GM23248 (cell line): ENCODE results near the gene IQCB1. TPM values are rescaled to one million over a fixed set of nuclear protein-coding genes. Genes with fewer than 3 reads are reported as not detected.

Experiments
- DNase-seq: peaks from one replicate; pipeline ENCODE4 v3.0.0-alpha.2; 2015
- H2AFZ ChIP-seq: fragments of 200-600 bp; sonication (generic); 2 replicates; pipeline ENCODE4 v1.6.1; 2016; ENCODE audit warnings: antibody characterized with exemption
- H3F3A ChIP-seq: fragments of 200-600 bp; sonication (generic); 2 replicates; pipeline ENCODE4 v1.6.1; 2016; ENCODE audit warnings: mild to moderate bottlenecking, antibody characterized with exemption, mixed run types; ENCODE audit not compliant: insufficient read depth
- H3K27ac ChIP-seq: fragments of 200-600 bp; sonication (generic); 2 replicates; pipeline ENCODE4 v1.5.1; 2016; ENCODE audit warnings: mild to moderate bottlenecking
- H3K27me3 ChIP-seq: fragments of 200-600 bp; sonication (generic); replicated peaks from 2 replicates; pipeline ENCODE4 v1.6.1; 2016; ENCODE audit warnings: mild to moderate bottlenecking; ENCODE audit not compliant: insufficient read depth
- H3K36me3 ChIP-seq: fragments of 200-600 bp; sonication (generic); 2 replicates; pipeline ENCODE4 v1.6.1; 2016; ENCODE audit warnings: low read depth, mild to moderate bottlenecking
- H3K4me1 ChIP-seq: fragments of 200-600 bp; sonication (generic); 2 replicates; pipeline ENCODE4 v1.6.1; 2016; ENCODE audit warnings: mild to moderate bottlenecking; ENCODE audit not compliant: insufficient read depth
- H3K4me2 ChIP-seq: fragments of 200-600 bp; sonication (generic); one replicate; pipeline ENCODE4 v1.6.1; 2016; ENCODE audit warnings: mild to moderate bottlenecking; ENCODE audit not compliant: unreplicated experiment
- H3K4me3 ChIP-seq: fragments of 200-600 bp; sonication (generic); 2 replicates; pipeline ENCODE4 v1.5.1; 2016; ENCODE audit warnings: mild to moderate bottlenecking
- H3K79me2 ChIP-seq: fragments of 200-600 bp; sonication (generic); 2 replicates; pipeline ENCODE4 v1.6.1; 2016; ENCODE audit warnings: mild to moderate bottlenecking; ENCODE audit not compliant: insufficient read depth
- H3K9ac ChIP-seq: fragments of 200-600 bp; sonication (generic); 2 replicates; pipeline ENCODE4 v1.6.1; 2016; ENCODE audit warnings: mild to moderate bottlenecking
- H3K9me2 ChIP-seq: fragments of 200-600 bp; sonication (generic); 2 replicates; pipeline ENCODE4 v1.6.1; 2016; ENCODE audit warnings: mixed run types, mild to moderate bottlenecking, moderate library complexity; ENCODE audit not compliant: insufficient read depth
- H3K9me3 ChIP-seq: fragments of 200-600 bp; sonication (generic); one replicate; pipeline ENCODE4 v1.6.1; 2017; ENCODE audit warnings: low read depth
- H4K20me1 ChIP-seq: fragments of 200-600 bp; sonication (generic); 2 replicates; pipeline ENCODE4 v1.6.0; 2016; ENCODE audit not compliant: insufficient read depth
- EZH2 ChIP-seq: fragments of 200-600 bp; sonication (generic); IDR thresholded peaks from 2 replicates; pipeline ENCODE4 v1.6.1; 2018; ENCODE audit warnings: antibody characterized with exemption, mild to moderate bottlenecking; ENCODE audit not compliant: insufficient read depth, poor library complexity, severe bottlenecking
- EZH2phosphoT487 ChIP-seq: fragments of 200-600 bp; sonication (generic); IDR thresholded peaks from 2 replicates; pipeline ENCODE4 v1.6.1; 2018; ENCODE audit warnings: antibody characterized with exemption, moderate library complexity, mild to moderate bottlenecking, low read depth; ENCODE audit not compliant: insufficient read depth
- WGBS, 2 experiments: methylation state at CpG; one replicate each; pipeline ENCODE4 v1.1.6; 2015 to 2017; ENCODE audit warnings: low lambda C conversion rate in 2 of 2, low coverage in 1 of 2; ENCODE audit errors: missing lambda C conversion rate in 2 of 2; 5-methylcytosine and 5-hydroxymethylcytosine counted together
- in situ Hi-C: fragments of 300-500 bp; cut with MboI; formaldehyde crosslinking; loops from 2 replicates; pipeline ENCODE4 v1.15.0; 2020
- polyA plus RNA-seq: library from polyadenylated mRNA; unstranded; fragments of >200 nt; fragmentation: Nextera tagmentation; extraction: Ambion mirVana; gene quantifications from 2 replicates; pipeline ENCODE4 v1.2.1, GENCODE V29; 2016
- total RNA-seq: library from RNA; depleted of rRNA; stranded (reverse); fragments of >200 nt; shearing (Covaris generic); gene quantifications from 2 replicates; pipeline ENCODE4 v1.2.3, GENCODE V29; 2014

Gene IQCB1
- total and polyA plus RNA-seq, 2 experiments from 2014 or later = 9.5 to 10.2 TPM

GRCh38 chr3:121768452-121768851 lies 66.4 kb downstream of the IQCB1 start:
- no peak overlapping the region for H3K4me3 ChIP-seq
- H3F3A ChIP-seq = no peaks in the 10 kb centered on the region
- no peak for DNase-seq
- H3K4me2 ChIP-seq = no peak overlapping the region
- H3K27ac ChIP-seq = no peak overlapping the region
- no peaks in the 10 kb centered on the region for H3K79me2 ChIP-seq
- H3K9me2 ChIP-seq = no peaks in the 10 kb centered on the region
- WGBS, 2 experiments = 93 to 98% methylated on average over 2 of the region's 2 CpGs
- no peak overlapping the region for H2AFZ ChIP-seq
- in situ Hi-C loops = no loop called here
- no peaks in the 10 kb centered on the region for H4K20me1 ChIP-seq
- H3K9ac ChIP-seq = no peak overlapping the region
- TF ChIP-seq EZH2phosphoT487 (no peak), EZH2 (no peak)
- H3K4me1 ChIP-seq = no peaks in the 10 kb centered on the region
- H3K27me3 ChIP-seq = no peaks in the 10 kb centered on the region
- no peaks in the 10 kb centered on the region for H3K9me3 ChIP-seq
- peaks cover 13% of the 10 kb centered on the region for H3K36me3 ChIP-seq

- H3K4me1 ChIP-seq = no peaks in the 10 kb centered on the region
- H3K79me2 ChIP-seq = no peaks in the 10 kb centered on the region
- no peaks in the 10 kb centered on the region for H3F3A ChIP-seq
- H3K9ac ChIP-seq = no peak overlapping the region
- H3K4me3 ChIP-seq = no peak overlapping the region
- 41 to 54% methylated on average over 3 of the region's 3 CpGs for WGBS, 2 experiments
- H3K4me2 ChIP-seq = no peak overlapping the region
- no peaks in the 10 kb centered on the region for H3K27me3 ChIP-seq
- H2AFZ ChIP-seq = no peak overlapping the region
- no peaks in the 10 kb centered on the region for H3K36me3 ChIP-seq
- DNase-seq = no peak
- TF ChIP-seq EZH2phosphoT487 = no peak
- TF ChIP-seq EZH2 = no peak
- no peaks in the 10 kb centered on the region for H4K20me1 ChIP-seq
- in situ Hi-C loops = no loop called here
- no peaks in the 10 kb centered on the region for H3K9me3 ChIP-seq
- no peak overlapping the region for H3K27ac ChIP-seq
- no peaks in the 10 kb centered on the region for H3K9me2 ChIP-seq
Measured at GRCh38 chr3:121759541-121760202, 75.2 kb downstream of the IQCB1 start.

DNA sequence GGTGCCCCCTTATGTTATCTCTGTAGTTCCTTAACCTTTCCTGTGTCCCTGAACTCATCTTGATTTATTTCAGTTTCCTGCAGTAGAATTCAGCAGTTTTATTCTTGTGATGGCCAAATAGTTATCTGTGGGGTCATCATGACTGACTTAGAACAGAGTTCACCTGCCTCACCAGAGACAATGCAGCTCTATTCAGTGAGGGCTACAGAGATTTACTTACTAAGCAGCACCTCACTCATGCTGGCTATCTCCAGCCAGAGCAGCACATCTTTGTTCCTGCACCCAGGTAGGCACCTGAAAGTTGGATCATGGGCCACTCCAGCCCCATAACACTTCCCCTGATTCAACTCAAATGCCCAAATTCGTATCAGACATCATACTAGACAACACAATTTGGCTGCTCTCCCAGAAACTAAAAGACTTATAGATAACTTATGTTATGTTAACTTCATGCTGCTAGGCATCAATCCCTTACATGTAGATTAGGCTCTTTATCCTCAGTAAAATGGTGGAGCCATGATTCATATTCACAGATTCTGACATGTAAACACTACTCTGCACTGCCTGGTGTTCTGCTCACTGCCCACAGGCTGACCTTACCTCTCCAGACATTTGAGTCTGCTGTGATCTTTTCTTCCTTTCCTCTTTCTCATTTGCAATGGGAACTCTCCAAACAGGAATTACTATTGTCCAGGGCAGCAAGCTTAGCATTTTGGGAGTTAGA lies 76.0 kb downstream of the IQCB1 start:
- no peak overlapping the region for H3K27ac ChIP-seq
- H2AFZ ChIP-seq = no peak overlapping the region
- TF ChIP-seq EZH2phosphoT487 (no peak), EZH2 (no peak)
- no peak overlapping the region for H3K4me2 ChIP-seq
- no peak for DNase-seq
- no peaks in the 10 kb centered on the region for H4K20me1 ChIP-seq
- no peaks in the 10 kb centered on the region for H3K9me2 ChIP-seq
- no peak overlapping the region for H3K4me3 ChIP-seq
- no peaks in the 10 kb centered on the region for H3K27me3 ChIP-seq
- no peaks in the 10 kb centered on the region for H3K9me3 ChIP-seq
- no peak overlapping the region for H3K9ac ChIP-seq
- H3K36me3 ChIP-seq = no peaks in the 10 kb centered on the region
- 0% methylated on average over 1 of the region's 1 CpG for WGBS, 2 experiments
- no peaks in the 10 kb centered on the region for H3K4me1 ChIP-seq
- H3F3A ChIP-seq = no peaks in the 10 kb centered on the region
- H3K79me2 ChIP-seq = no peaks in the 10 kb centered on the region
- in situ Hi-C loops = no loop called here

- Histone ChIP-seq H3K4me3 (no peak overlapping the region), H2AFZ (no peak overlapping the region), H3K27me3 (no peaks in the 10 kb centered on the region), H3K27ac (no peak overlapping the region), H3K9me3 (no peaks in the 10 kb centered on the region), H3K79me2 (no peaks in the 10 kb centered on the region), H3K9ac (no peak overlapping the region), H3K4me2 (no peak overlapping the region), H3K9me2 (no peaks in the 10 kb centered on the region), H3K36me3 (no peaks in the 10 kb centered on the region), H3K4me1 (no peaks in the 10 kb centered on the region), H3F3A (no peaks in the 10 kb centered on the region), H4K20me1 (no peaks in the 10 kb centered on the region)
- 63 to 67% methylated on average over 11 to 15 of the region's 15 CpGs for WGBS, 2 experiments
- in situ Hi-C loops = no loop called here
- TF ChIP-seq EZH2 = no peak
- TF ChIP-seq EZH2phosphoT487 = no peak
- DNase-seq = no peak
Measured at GRCh38 chr3:121757812-121758545, 76.9 kb downstream of the IQCB1 start.
